Activated T-helper 2 cell treated with anti-CD3 and anti-CD28 coated beads, Interferon-gamma antibody, Interleukin-2, Interleukin-4, amounts not matched to agents 10 μg/mL and 5 μg/mL and 100 μg/mL, durations not matched to agents 14 hours and 24 hours and 36 hours (primary cell): ENCODE measurements around the gene CASZ1. TPM values are rescaled to one million over a fixed set of nuclear protein-coding genes. Genes with fewer than 3 reads are reported as not detected.

Experiments used
- DNase-seq: peaks from one replicate; pipeline ENCODE4 v3.0.0; 2021; ENCODE audit warnings: low spot score
- H3K27ac Mint-ChIP-seq: one replicate; pipeline ENCODE4 v1.8.0; 2021; ENCODE audit warnings: mixed read lengths
- H3K27me3 Mint-ChIP-seq: one replicate; pipeline ENCODE4 v1.8.0; 2021; ENCODE audit warnings: low read depth, mixed read lengths
- H3K36me3 Mint-ChIP-seq: one replicate; pipeline ENCODE4 v1.8.0; 2021; ENCODE audit warnings: low read depth, mixed read lengths
- H3K4me1 Mint-ChIP-seq: one replicate; pipeline ENCODE4 v1.8.0; 2021; ENCODE audit warnings: low read depth, mixed read lengths
- H3K4me3 Mint-ChIP-seq: one replicate; pipeline ENCODE4 v1.8.0; 2021; ENCODE audit warnings: low read depth, mild to moderate bottlenecking, moderate library complexity, mixed read lengths
- H3K9me3 Mint-ChIP-seq: one replicate; pipeline ENCODE4 v1.8.0; 2021; ENCODE audit warnings: mixed read lengths
- intact Hi-C: fragments of 100-400 bp; cut with micrococcal nuclease; formaldehyde crosslinking; loops from one replicate; pipeline ENCODE4 v1.15.1; 2023
- total RNA-seq: library from RNA; stranded (reverse); gene quantifications from 2 replicates; pipeline ENCODE4 v1.2.3, GENCODE V29; 2022

CASZ1 gene
- total RNA-seq, 1 donor from 2014 or later: 9.9 TPM

GRCh38 chr1:10784998-10785727 lies 11.3 kb downstream of the CASZ1 start:
- no peaks in the 10 kb centered on the region for H3K9me3 Mint-ChIP-seq
- no peak overlapping the region for H3K27ac Mint-ChIP-seq
- H3K4me3 Mint-ChIP-seq: no peak overlapping the region
- H3K36me3 Mint-ChIP-seq: no peaks in the 10 kb centered on the region
- no peak for DNase-seq
- H3K4me1 Mint-ChIP-seq: no peaks in the 10 kb centered on the region
- peaks cover 21% of the 10 kb centered on the region for H3K27me3 Mint-ChIP-seq
- intact Hi-C loops: no loop called here

GRCh38 chr1:10782491-10783244 lies 13.8 kb downstream of the CASZ1 start:
- DNase-seq: no peak
- intact Hi-C loops: no loop called here
- no peaks in the 10 kb centered on the region for H3K9me3 Mint-ChIP-seq
- H3K4me3 Mint-ChIP-seq: no peak overlapping the region
- no peaks in the 10 kb centered on the region for H3K4me1 Mint-ChIP-seq
- no peaks in the 10 kb centered on the region for H3K36me3 Mint-ChIP-seq
- H3K27ac Mint-ChIP-seq: no peak overlapping the region
- peaks cover 14% of the 10 kb centered on the region for H3K27me3 Mint-ChIP-seq

- Mint-ChIP-seq H3K27ac (no peak overlapping the region), H3K27me3 (peaks cover 4% of the 10 kb centered on the region), H3K9me3 (no peaks in the 10 kb centered on the region), H3K4me3 (no peak overlapping the region), H3K36me3 (no peaks in the 10 kb centered on the region), H3K4me1 (no peaks in the 10 kb centered on the region)
- intact Hi-C loops: no loop called here
- no peak for DNase-seq
Measured at GRCh38 chr1:10781137-10781536, 15.3 kb downstream of the CASZ1 start.

GRCh38 chr1:10779841-10780240 lies 16.6 kb downstream of the CASZ1 start:
- H3K27ac Mint-ChIP-seq: no peak overlapping the region
- no peak for DNase-seq
- peaks cover under 1% of the 10 kb centered on the region for H3K27me3 Mint-ChIP-seq
- no peaks in the 10 kb centered on the region for H3K9me3 Mint-ChIP-seq
- H3K36me3 Mint-ChIP-seq: no peaks in the 10 kb centered on the region
- H3K4me3 Mint-ChIP-seq: no peak overlapping the region
- H3K4me1 Mint-ChIP-seq: no peaks in the 10 kb centered on the region
- intact Hi-C loops: no loop called here

- H3K9me3 Mint-ChIP-seq: no peaks in the 10 kb centered on the region
- no peaks in the 10 kb centered on the region for H3K36me3 Mint-ChIP-seq
- DNase-seq: no peak
- intact Hi-C loops: no loop called here
- H3K27ac Mint-ChIP-seq: no peak overlapping the region
- no peak overlapping the region for H3K4me3 Mint-ChIP-seq
- no peaks in the 10 kb centered on the region for H3K27me3 Mint-ChIP-seq
- H3K4me1 Mint-ChIP-seq: no peaks in the 10 kb centered on the region
Measured at GRCh38 chr1:10779201-10779600, 17.2 kb downstream of the CASZ1 start.

- no peak overlapping the region for H3K4me3 Mint-ChIP-seq
Measured at GRCh38 chr1:10778640-10779039, 17.8 kb downstream of the CASZ1 start.

GRCh38 chr1:10777749-10778574 lies 18.5 kb downstream of the CASZ1 start:
- Mint-ChIP-seq H3K4me1 (no peaks in the 10 kb centered on the region), H3K27me3 (no peaks in the 10 kb centered on the region), H3K9me3 (no peaks in the 10 kb centered on the region), H3K27ac (no peak overlapping the region), H3K4me3 (no peak overlapping the region), H3K36me3 (no peaks in the 10 kb centered on the region)
- no peak for DNase-seq
- intact Hi-C loops: no loop called here

More at GRCh38 chr1:10778640-10779039, 17.8 kb downstream of the CASZ1 start:
- intact Hi-C loops: no loop called here
- no peak overlapping the region for H3K27ac Mint-ChIP-seq
- no peaks in the 10 kb centered on the region for H3K4me1 Mint-ChIP-seq
- no peak for DNase-seq
- no peaks in the 10 kb centered on the region for H3K27me3 Mint-ChIP-seq
- H3K36me3 Mint-ChIP-seq: no peaks in the 10 kb centered on the region
- H3K9me3 Mint-ChIP-seq: no peaks in the 10 kb centered on the region

GRCh38 chr1:10776190-10776905 lies 20.1 kb downstream of the CASZ1 start:
- Mint-ChIP-seq H3K9me3 (no peaks in the 10 kb centered on the region), H3K27me3 (no peaks in the 10 kb centered on the region), H3K4me1 (no peaks in the 10 kb centered on the region), H3K36me3 (no peaks in the 10 kb centered on the region), H3K27ac (no peak overlapping the region), H3K4me3 (no peak overlapping the region)
- intact Hi-C loops: no loop called here
- no peak for DNase-seq

- Mint-ChIP-seq H3K27ac (no peak overlapping the region), H3K4me3 (no peak overlapping the region), H3K27me3 (no peaks in the 10 kb centered on the region), H3K9me3 (no peaks in the 10 kb centered on the region), H3K36me3 (no peaks in the 10 kb centered on the region), H3K4me1 (no peaks in the 10 kb centered on the region)
- DNase-seq: no peak
- intact Hi-C loops: no loop called here
Measured at GRCh38 chr1:10775763-10776162, 20.7 kb downstream of the CASZ1 start.

GRCh38 chr1:10774615-10775310 lies 21.7 kb downstream of the CASZ1 start:
- intact Hi-C loops: no loop called here
- H3K4me3 Mint-ChIP-seq: no peak overlapping the region
- H3K36me3 Mint-ChIP-seq: no peaks in the 10 kb centered on the region
- no peaks in the 10 kb centered on the region for H3K27me3 Mint-ChIP-seq
- H3K27ac Mint-ChIP-seq: no peak overlapping the region
- no peaks in the 10 kb centered on the region for H3K4me1 Mint-ChIP-seq
- no peak for DNase-seq
- H3K9me3 Mint-ChIP-seq: no peaks in the 10 kb centered on the region

GRCh38 chr1:10773851-10774614 lies 22.4 kb downstream of the CASZ1 start:
- no peak overlapping the region for H3K27ac Mint-ChIP-seq
- no peaks in the 10 kb centered on the region for H3K27me3 Mint-ChIP-seq
- H3K4me3 Mint-ChIP-seq: no peak overlapping the region
- no peak for DNase-seq
- intact Hi-C loops: no loop called here
- H3K36me3 Mint-ChIP-seq: no peaks in the 10 kb centered on the region
- no peaks in the 10 kb centered on the region for H3K9me3 Mint-ChIP-seq
- no peaks in the 10 kb centered on the region for H3K4me1 Mint-ChIP-seq
